Activated CD4-positive, alpha-beta T cell treated with anti-CD3 and anti-CD28 coated beads for 36 hours (primary cell): ENCODE measurements around the gene POU3F3. TPM values are rescaled to one million over a fixed set of nuclear protein-coding genes. Genes with fewer than 3 reads are reported as not detected.

Experiments
- ATAC-seq: fragments of 200-7000 bp; cut with Tn5 transposase; one replicate; pipeline ENCODE4 v1.10.0; 2021; ENCODE audit warnings: mild to moderate bottlenecking, moderate library complexity
- CTCF ChIA-PET: fragments of 350-600 bp; sonication (Branson Sonifier 250); formaldehyde crosslinking; loops from one replicate; lab custom pipeline; 2021; ENCODE audit warnings: antibody characterized with exemption; lab: Charles Lee
- POLR2A ChIA-PET: fragments of 350-600 bp; sonication (Branson Sonifier 250); formaldehyde crosslinking; loops from one replicate; lab custom pipeline; 2021; ENCODE audit warnings: antibody characterized with exemption, inconsistent platforms; lab: Charles Lee
- DNase-seq: peaks from one replicate; pipeline ENCODE4 v3.0.0-alpha.2; 2020
- H3K27ac Mint-ChIP-seq: one replicate; pipeline ENCODE4 v1.8.0; 2021; ENCODE audit warnings: mixed read lengths
- H3K27me3 Mint-ChIP-seq: one replicate; pipeline ENCODE4 v1.8.0; 2021; ENCODE audit warnings: mixed read lengths
- H3K36me3 Mint-ChIP-seq: one replicate; pipeline ENCODE4 v1.8.0; 2021; ENCODE audit warnings: low read depth, mixed read lengths
- H3K4me1 Mint-ChIP-seq: one replicate; pipeline ENCODE4 v1.8.0; 2021; ENCODE audit warnings: mixed read lengths
- H3K4me3 Mint-ChIP-seq: one replicate; pipeline ENCODE4 v1.8.0; 2021; ENCODE audit warnings: mild to moderate bottlenecking, moderate library complexity, mixed read lengths
- H3K9me3 Mint-ChIP-seq: one replicate; pipeline ENCODE4 v1.8.0; 2021; ENCODE audit warnings: low read depth, mixed read lengths
- intact Hi-C, 2 experiments: fragments of 100-400 bp; cut with DNase I in 1 of 2; cut with micrococcal nuclease in 1 of 2; formaldehyde crosslinking; loops; one replicate each; pipeline versions ENCODE4 v1.14.2 to v1.15.1; 2022 to 2024; cut with DNase I, micrococcal nuclease
- total RNA-seq, 2 experiments: library from RNA; stranded (reverse); gene quantifications; one replicate each; pipeline ENCODE4 v1.2.3, GENCODE V29; 2021

Gene POU3F3
- total RNA-seq, 2 experiments from 2014 or later, result not detected

GRCh38 chr2:104863146-104863467, 9.2 kb downstream of the POU3F3 start:
- peaks cover 77% of the 10 kb centered on the region for H3K27me3 Mint-ChIP-seq
- no peaks in the 10 kb centered on the region for H3K9me3 Mint-ChIP-seq
- CTCF ChIA-PET, result interaction anchor here (0.6 kb wide), 1 partner anchor 145 kb away, joined by 3 read pairs; no protein-coding TSS in a partner anchor
- POLR2A ChIA-PET, result no interaction called here
- H3K27ac Mint-ChIP-seq, result no peak overlapping the region
- no peak overlapping the region for H3K4me3 Mint-ChIP-seq
- peaks cover 5% of the 10 kb centered on the region for H3K4me1 Mint-ChIP-seq
- no peaks in the 10 kb centered on the region for H3K36me3 Mint-ChIP-seq
- ATAC-seq (no peak), DNase-seq (no peak)
- intact Hi-C loops, result no loop called here

- H3K36me3 Mint-ChIP-seq, result no peaks in the 10 kb centered on the region
- CTCF ChIA-PET, result interaction anchor here (0.6 kb wide), 1 partner anchor 146 kb away, joined by 3 read pairs; no protein-coding TSS in a partner anchor
Measured at GRCh38 chr2:104863468-104864279, 9.8 kb downstream of the POU3F3 start.

GRCh38 chr2:104864280-104865095, 10.6 kb downstream of the POU3F3 start:
- ATAC-seq, result no peak
- Mint-ChIP-seq H3K27ac (no peak overlapping the region), H3K4me1 (peaks cover 5% of the 10 kb centered on the region), H3K27me3 (peaks cover 73% of the 10 kb centered on the region), H3K9me3 (no peaks in the 10 kb centered on the region), H3K36me3 (no peaks in the 10 kb centered on the region), H3K4me3 (no peak overlapping the region)
- ChIA-PET CTCF (interaction anchor here (1.2 to 3.9 kb wide), 3 partner anchors 15 to 18 kb away, joined by 3 to 20 read pairs (median 8); no protein-coding TSS in a partner anchor), POLR2A (no interaction called here)
- intact Hi-C loops, result no loop called here
- no peak for DNase-seq

More at GRCh38 chr2:104863468-104864279, 9.8 kb downstream of the POU3F3 start:
- Mint-ChIP-seq H3K27me3 (peaks cover 78% of the 10 kb centered on the region), H3K4me1 (peaks cover 5% of the 10 kb centered on the region), H3K9me3 (no peaks in the 10 kb centered on the region), H3K27ac (no peak overlapping the region), H3K4me3 (no peak overlapping the region)
- DNase-seq (no peak), ATAC-seq (no peak)
- POLR2A ChIA-PET, result no interaction called here
- intact Hi-C loops, result no loop called here

DNA sequence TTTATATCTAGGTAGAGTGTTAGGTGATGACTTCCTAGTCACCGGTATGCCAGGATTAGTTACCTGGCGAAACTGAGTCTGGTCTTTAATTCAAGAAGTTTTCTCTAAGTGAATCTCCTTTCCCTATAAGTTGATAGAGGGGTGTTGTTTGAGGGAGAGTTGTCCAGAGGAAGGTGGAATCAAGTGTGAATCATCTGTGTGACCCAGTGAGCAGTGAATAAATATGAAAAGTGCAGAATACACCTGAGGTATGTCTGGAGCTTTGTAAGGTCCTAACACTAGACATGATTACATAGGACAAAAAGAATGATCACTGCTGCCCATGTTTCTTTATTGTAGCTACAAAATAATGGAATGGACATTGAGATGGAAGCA, 11.2 kb downstream of the POU3F3 start:
- ATAC-seq (no peak), DNase-seq (no peak)
- Mint-ChIP-seq H3K27ac (no peak overlapping the region), H3K36me3 (no peaks in the 10 kb centered on the region), H3K9me3 (no peaks in the 10 kb centered on the region), H3K4me3 (no peak overlapping the region), H3K4me1 (peaks cover 5% of the 10 kb centered on the region), H3K27me3 (peaks cover 67% of the 10 kb centered on the region)
- ChIA-PET POLR2A (no interaction called here), CTCF (interaction anchor here (1.0 to 3.9 kb wide), 4 partner anchors 15 to 24 kb away, joined by 3 to 20 read pairs (median 6); no protein-coding TSS in a partner anchor)
- intact Hi-C loops, result no loop called here

GRCh38 chr2:104866122-104866864, 12.4 kb downstream of the POU3F3 start:
- H3K4me3 Mint-ChIP-seq, result no peak overlapping the region
- peaks cover 5% of the 10 kb centered on the region for H3K4me1 Mint-ChIP-seq
- POLR2A ChIA-PET, result no interaction called here
- DNase-seq (no peak), ATAC-seq (no peak)
- H3K27ac Mint-ChIP-seq, result no peak overlapping the region
- H3K9me3 Mint-ChIP-seq, result no peaks in the 10 kb centered on the region
- H3K36me3 Mint-ChIP-seq, result no peaks in the 10 kb centered on the region
- intact Hi-C loops, result loop anchor here in 1 of 2 experiments (2.0 kb wide), 1 partner anchor 13 kb away; no protein-coding TSS in a partner anchor
- H3K27me3 Mint-ChIP-seq, result peaks cover 71% of the 10 kb centered on the region
- CTCF ChIA-PET, result interaction anchor here (1.0 to 3.9 kb wide), 3 partner anchors 17 to 25 kb away, joined by 5 to 20 read pairs (median 8); no protein-coding TSS in a partner anchor

- no peak for ATAC-seq
- no peak overlapping the region for H3K27ac Mint-ChIP-seq
- no peak for DNase-seq
- POLR2A ChIA-PET, result no interaction called here
- peaks cover 71% of the 10 kb centered on the region for H3K27me3 Mint-ChIP-seq
- CTCF ChIA-PET, result interaction anchor here (0.6 to 3.9 kb wide), 4 partner anchors 9 to 1398 kb away, joined by 3 to 20 read pairs (median 7); no protein-coding TSS in a partner anchor
- no peaks in the 10 kb centered on the region for H3K36me3 Mint-ChIP-seq
- intact Hi-C loops, result loop anchor here in 1 of 2 experiments (2.0 kb wide), 1 partner anchor 14 kb away; no protein-coding TSS in a partner anchor
- H3K4me3 Mint-ChIP-seq, result no peak overlapping the region
- H3K9me3 Mint-ChIP-seq, result no peaks in the 10 kb centered on the region
- peaks cover 8% of the 10 kb centered on the region for H3K4me1 Mint-ChIP-seq
Measured at GRCh38 chr2:104866883-104867812, 13.2 kb downstream of the POU3F3 start.

DNA sequence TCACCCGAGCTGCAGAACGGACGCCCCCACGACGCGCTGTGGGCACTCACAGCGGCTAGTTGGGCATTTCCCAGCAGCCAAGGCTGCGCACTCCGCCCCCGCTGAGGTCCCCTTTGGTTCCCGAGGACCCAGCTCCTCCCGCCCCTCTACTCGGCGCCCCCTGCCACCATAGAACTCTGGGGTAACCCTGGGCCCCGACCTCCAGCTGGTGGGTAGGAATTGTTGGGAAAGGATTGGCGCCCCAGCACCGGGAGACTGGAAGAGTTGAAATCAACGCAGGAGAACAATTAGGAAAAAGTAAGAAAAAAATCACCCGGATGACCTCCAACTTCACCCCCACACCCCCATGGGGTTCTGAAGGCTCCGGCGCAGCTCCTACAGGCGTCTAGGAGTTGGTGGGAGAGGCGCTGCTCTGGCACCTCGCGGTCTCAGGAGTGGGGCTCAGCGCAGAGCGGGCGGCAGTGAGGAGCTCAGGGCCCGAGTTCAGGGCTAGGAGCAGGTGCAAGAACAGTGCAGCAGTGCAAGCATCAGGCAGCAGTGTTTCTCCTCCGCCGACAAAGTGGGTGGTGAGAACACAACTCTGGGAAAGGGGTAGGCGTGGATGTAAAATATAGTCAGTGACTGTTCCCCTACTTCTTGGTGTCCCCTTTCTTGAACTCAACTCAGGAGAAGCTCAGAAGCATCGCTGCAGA, 14.0 kb downstream of the POU3F3 start:
- Mint-ChIP-seq H3K4me1 (peaks cover 12% of the 10 kb centered on the region), H3K27ac (no peak overlapping the region), H3K4me3 (no peak overlapping the region), H3K36me3 (no peaks in the 10 kb centered on the region), H3K27me3 (peaks cover 73% of the 10 kb centered on the region), H3K9me3 (no peaks in the 10 kb centered on the region)
- POLR2A ChIA-PET, result no interaction called here
- DNase-seq (no peak), ATAC-seq (no peak)
- CTCF ChIA-PET, result interaction anchor here (0.5 to 3.9 kb wide), 7 partner anchors 10 to 1399 kb away, joined by 3 to 20 read pairs (median 3); no protein-coding TSS in a partner anchor
- intact Hi-C loops, result loop anchor here in 1 of 2 experiments (2.0 kb wide), 1 partner anchor 15 kb away; no protein-coding TSS in a partner anchor

DNA sequence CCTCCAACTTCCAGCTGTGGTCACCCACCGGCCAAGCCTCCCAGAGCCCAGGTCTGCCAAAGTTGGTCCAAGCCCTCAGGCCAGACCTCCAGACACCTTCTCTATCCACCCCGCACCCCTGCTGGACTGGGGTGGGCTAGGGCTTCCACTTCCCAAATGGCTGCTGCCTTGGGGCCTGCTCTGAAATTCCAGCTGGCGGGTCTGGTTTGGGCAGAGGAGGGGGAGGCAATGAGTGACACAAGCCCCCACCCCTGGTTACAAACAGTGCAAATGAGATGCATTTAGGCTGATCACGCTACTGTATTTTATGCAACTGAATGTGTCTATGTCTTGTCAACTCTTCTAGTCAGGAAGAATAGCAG, 14.6 kb downstream of the POU3F3 start:
- peaks cover 69% of the 10 kb centered on the region for H3K27me3 Mint-ChIP-seq
- no peak for DNase-seq
- H3K9me3 Mint-ChIP-seq, result no peaks in the 10 kb centered on the region
- H3K27ac Mint-ChIP-seq, result no peak overlapping the region
- H3K36me3 Mint-ChIP-seq, result no peaks in the 10 kb centered on the region
- ChIA-PET CTCF (interaction anchor here (0.5 to 3.9 kb wide), 6 partner anchors 10 to 838 kb away, joined by 3 to 20 read pairs (median 3); no protein-coding TSS in a partner anchor), POLR2A (no interaction called here)
- H3K4me3 Mint-ChIP-seq, result no peak overlapping the region
- ATAC-seq, result no peak
- peaks cover 12% of the 10 kb centered on the region for H3K4me1 Mint-ChIP-seq
- intact Hi-C loops, result no loop called here

DNA sequence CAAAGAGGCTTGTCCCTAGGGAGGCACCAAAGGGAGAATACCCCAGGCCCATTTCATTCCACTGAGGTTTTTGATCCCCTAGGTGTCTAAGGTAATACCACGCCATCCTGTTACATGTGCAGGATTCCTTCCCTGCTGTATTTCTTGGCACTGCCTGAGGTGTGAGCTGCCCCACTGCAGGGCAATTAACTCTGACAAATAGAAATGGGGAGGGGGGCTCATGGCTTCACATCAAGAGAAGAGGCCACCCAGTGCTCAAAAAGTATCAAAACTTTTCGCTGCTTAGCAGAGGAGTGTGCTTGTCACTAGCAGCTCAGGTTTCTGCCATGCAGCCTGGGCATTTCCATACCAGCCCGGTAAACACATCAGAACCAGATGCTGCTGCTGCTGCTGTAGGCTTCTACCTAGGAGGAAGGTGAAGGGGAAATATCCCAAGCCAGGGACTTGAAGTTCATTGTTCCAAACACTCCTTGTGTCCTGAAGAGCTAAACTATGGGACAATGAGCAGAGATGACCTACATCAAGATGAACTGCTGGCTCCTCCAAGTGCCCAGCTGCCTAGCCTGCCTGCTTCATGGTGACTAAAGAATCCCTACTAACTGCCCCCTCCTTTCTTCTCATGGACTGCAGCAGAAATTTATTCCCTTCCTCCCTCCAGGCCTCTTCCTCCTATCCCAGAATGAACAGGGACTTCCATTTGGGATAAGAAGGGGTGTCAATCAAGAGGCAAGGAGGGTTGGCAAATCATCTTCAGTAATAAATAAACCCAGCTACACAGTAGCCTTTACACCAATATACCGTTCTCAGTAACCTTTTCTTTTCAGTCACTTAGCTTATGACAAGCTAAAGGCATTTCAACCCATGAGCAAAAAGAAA, 16.4 kb downstream of the POU3F3 start:
- POLR2A ChIA-PET, result no interaction called here

More for the DNA sequence above, 16.4 kb downstream of the POU3F3 start:
- H3K9me3 Mint-ChIP-seq, result no peaks in the 10 kb centered on the region
- peaks cover 68% of the 10 kb centered on the region for H3K27me3 Mint-ChIP-seq
- CTCF ChIA-PET, result interaction anchor here (1.4 kb wide), 1 partner anchor 20 kb away, joined by 3 read pairs; no protein-coding TSS in a partner anchor
- intact Hi-C loops, result loop anchor here in 1 of 2 experiments (5.0 kb wide), 1 partner anchor 1708 kb away; no protein-coding TSS in a partner anchor
- peaks cover 12% of the 10 kb centered on the region for H3K4me1 Mint-ChIP-seq
- no peaks in the 10 kb centered on the region for H3K36me3 Mint-ChIP-seq
- DNase-seq (no peak), ATAC-seq (no peak)
- H3K4me3 Mint-ChIP-seq, result no peak overlapping the region
- H3K27ac Mint-ChIP-seq, result no peak overlapping the region
